Measurements from ENCODE around the gene COMT. TPM values are rescaled to one million over a fixed set of nuclear protein-coding genes. Genes with fewer than 3 reads are reported as not detected.
A peak's percentile ranks its signal among the peaks of the same experiment; 100 is the strongest.

Gene COMT
- total and polyA plus RNA-seq, 9 donors: 23.1 to 200 (median 161) TPM

- DNase-seq: no peak
Observed at GRCh38 chr22:20003304-20003703, 61.7 kb downstream of the COMT start.

GRCh38 chr22:20004464-20004863 lies 62.9 kb downstream of the COMT start:
- intact Hi-C loops (cut with DNase I): no loop called here
- 83 to 94% (median 93%) methylated on average over 3 of the region's 3 CpGs for WGBS, 3 donors
- Histone ChIP-seq H3K4me1 (ENCODE audit: insufficient read depth) (no peaks in the 10 kb centered on the region), H3K4me3 (no peak overlapping the region), H3K36me3 (no peaks in the 10 kb centered on the region), H3K27ac (no peak overlapping the region), H3K9me3 (no peaks in the 10 kb centered on the region), H3K27me3 (no peaks in the 10 kb centered on the region)
- TF ChIP-seq POLR2A (IDR thresholded peaks at IDR 0.05) (no peak), CTCF (IDR thresholded peaks at IDR 0.05) (no peak), EP300 (IDR thresholded peaks at IDR 0.05) (no peak)
- DNase-seq: no peak

More at GRCh38 chr22:20003304-20003703, 61.7 kb downstream of the COMT start:
- Histone ChIP-seq H3K36me3 (no peaks in the 10 kb centered on the region), H3K4me3 (no peak overlapping the region), H3K27ac (no peak overlapping the region), H3K4me1 (ENCODE audit: insufficient read depth) (peaks cover 1% of the 10 kb centered on the region), H3K27me3 (no peaks in the 10 kb centered on the region), H3K9me3 (no peaks in the 10 kb centered on the region)
- intact Hi-C loops (cut with DNase I): no loop called here
- WGBS, 3 donors: 95 to 100% (median 97%) methylated on average over 1 of the region's 1 CpG
- no peak for TF ChIP-seq EP300 (IDR thresholded peaks at IDR 0.05)
- no peak for TF ChIP-seq POLR2A (IDR thresholded peaks at IDR 0.05)
- no peak for TF ChIP-seq CTCF (IDR thresholded peaks at IDR 0.05)

GRCh38 chr22:20008221-20008995 lies 66.8 kb downstream of the COMT start:
- DNase-seq: peak in 1 of 5 donors; percentile 5
- H3K27ac ChIP-seq: no peak overlapping the region
- no peak overlapping the region for H3K4me3 ChIP-seq
- no peaks in the 10 kb centered on the region for H3K4me1 ChIP-seq (ENCODE audit: insufficient read depth)
- no peaks in the 10 kb centered on the region for H3K9me3 ChIP-seq
- intact Hi-C loops (cut with DNase I): no loop called here
- no peaks in the 10 kb centered on the region for H3K36me3 ChIP-seq
- 88 to 93% (median 89%) methylated on average over 11 of the region's 11 CpGs for WGBS, 3 donors
- H3K27me3 ChIP-seq: no peaks in the 10 kb centered on the region
- TF ChIP-seq EP300 (IDR thresholded peaks at IDR 0.05) (no peak), POLR2A (IDR thresholded peaks at IDR 0.05) (no peak), CTCF (IDR thresholded peaks at IDR 0.05) (no peak)

GRCh38 chr22:20009018-20009491 lies 67.5 kb downstream of the COMT start:
- intact Hi-C loops (cut with DNase I): no loop called here
- TF ChIP-seq CTCF (IDR thresholded peaks at IDR 0.05): no peak
- peak in 1 of 5 donors; percentile 9 for DNase-seq

More at GRCh38 chr22:20009018-20009491, 67.5 kb downstream of the COMT start:
- H3K4me3 ChIP-seq: no peak overlapping the region
- no peaks in the 10 kb centered on the region for H3K36me3 ChIP-seq
- WGBS, 3 donors: 80 to 89% (median 89%) methylated on average over 9 of the region's 9 CpGs
- H3K9me3 ChIP-seq: no peaks in the 10 kb centered on the region
- no peaks in the 10 kb centered on the region for H3K27me3 ChIP-seq
- H3K27ac ChIP-seq: no peak overlapping the region
- no peaks in the 10 kb centered on the region for H3K4me1 ChIP-seq (ENCODE audit: insufficient read depth)

All from ovary (tissue), 9 donors.